Measurements from ENCODE around the gene TUT4. TPM values are rescaled to one million over a fixed set of nuclear protein-coding genes. Genes with fewer than 3 reads are reported as not detected.

TUT4 gene
- total RNA-seq, 1 donor from 2014 or later, result 158 TPM

- DNase-seq, result no peak
- ChIA-PET CTCF (interaction anchor here (0.6 to 1.4 kb wide), 2 partner anchors 78 to 154 kb away, joined by 3 to 4 read pairs; no protein-coding TSS in a partner anchor), POLR2A (interaction anchor here (0.9 to 5.3 kb wide), 5 partner anchors 10 to 104 kb away, joined by 3 to 71 read pairs (median 4); partner anchors contain the start of genes SHISAL2A and TUT4)
- ATAC-seq (ENCODE audit: low read depth), result peak; percentile 46
- H3K27ac Mint-ChIP-seq, result peak overlapping the region; percentile 80
- intact Hi-C loops (cut with micrococcal nuclease), result loop anchor here (1.0 to 5.0 kb wide), 3 partner anchors 19 to 146 kb away; no protein-coding TSS in a partner anchor
- peak overlapping the region; percentile 66 for H3K4me3 Mint-ChIP-seq
- no peak for TF ChIP-seq CTCF (IDR thresholded peaks at IDR 0.05)
- H3K4me1 Mint-ChIP-seq, result peaks cover 70% of the 10 kb centered on the region
- no peaks in the 10 kb centered on the region for H3K27me3 Mint-ChIP-seq
- H3K36me3 Mint-ChIP-seq (ENCODE audit: low read depth), result peaks cover 37% of the 10 kb centered on the region
- peaks cover 7% of the 10 kb centered on the region for H3K9me3 Mint-ChIP-seq
Measured at GRCh38 chr1:52532731-52533327, 20.1 kb downstream of the TUT4 start.

GRCh38 chr1:52532247-52532646, 20.6 kb downstream of the TUT4 start:
- CTCF ChIA-PET, result interaction anchor here (0.6 to 1.4 kb wide), 2 partner anchors 78 to 155 kb away, joined by 3 to 4 read pairs; no protein-coding TSS in a partner anchor
- Mint-ChIP-seq H3K27me3 (no peaks in the 10 kb centered on the region), H3K4me3 (peak overlapping the region; percentile 66), H3K36me3 (ENCODE audit: low read depth) (peaks cover 37% of the 10 kb centered on the region), H3K27ac (peak overlapping the region; percentile 80), H3K9me3 (peaks cover 7% of the 10 kb centered on the region), H3K4me1 (peaks cover 66% of the 10 kb centered on the region)
- DNase-seq (no peak), ATAC-seq (ENCODE audit: low read depth) (peak; percentile 8)
- POLR2A ChIA-PET, result interaction anchor here (0.6 to 5.3 kb wide), 7 partner anchors 11 to 307 kb away, joined by 3 to 71 read pairs (median 4); partner anchors contain the start of genes GPX7, SHISAL2A and TUT4
- TF ChIP-seq CTCF (IDR thresholded peaks at IDR 0.05), result no peak
- intact Hi-C loops (cut with micrococcal nuclease), result loop anchor here (1.0 to 5.0 kb wide), 3 partner anchors 20 to 147 kb away; no protein-coding TSS in a partner anchor

GRCh38 chr1:52531249-52531872, 21.5 kb downstream of the TUT4 start:
- ATAC-seq (ENCODE audit: low read depth) (no peak), DNase-seq (no peak)
- Mint-ChIP-seq H3K27me3 (no peaks in the 10 kb centered on the region), H3K9me3 (peaks cover 7% of the 10 kb centered on the region), H3K4me3 (peak overlapping the region; percentile 66), H3K27ac (peak overlapping the region; percentile 80), H3K4me1 (peaks cover 64% of the 10 kb centered on the region), H3K36me3 (ENCODE audit: low read depth) (peaks cover 39% of the 10 kb centered on the region)
- CTCF ChIA-PET, result no interaction called here
- POLR2A ChIA-PET, result interaction anchor here (0.6 to 5.3 kb wide), 4 partner anchors 22 to 308 kb away, joined by 3 to 71 read pairs (median 14); partner anchors contain the start of genes GPX7, SHISAL2A and TUT4
- intact Hi-C loops (cut with micrococcal nuclease), result loop anchor here (2.0 to 5.0 kb wide), 2 partner anchors 36 to 105 kb away; no protein-coding TSS in a partner anchor
- no peak for TF ChIP-seq CTCF (IDR thresholded peaks at IDR 0.05)

GRCh38 chr1:52530563-52531144, 22.2 kb downstream of the TUT4 start:
- no peaks in the 10 kb centered on the region for H3K27me3 Mint-ChIP-seq
- H3K9me3 Mint-ChIP-seq, result peaks cover 7% of the 10 kb centered on the region
- H3K4me1 Mint-ChIP-seq, result peaks cover 58% of the 10 kb centered on the region
- H3K27ac Mint-ChIP-seq, result peak overlapping the region; percentile 61
- no peak for DNase-seq
- intact Hi-C loops (cut with micrococcal nuclease), result loop anchor here (2.0 to 5.0 kb wide), 2 partner anchors 37 to 106 kb away; no protein-coding TSS in a partner anchor
- ChIA-PET CTCF (no interaction called here), POLR2A (interaction anchor here (0.7 to 5.3 kb wide), 7 partner anchors 19 to 155 kb away, joined by 3 to 71 read pairs (median 4); partner anchors contain the start of genes SHISAL2A and TUT4)
- TF ChIP-seq CTCF (IDR thresholded peaks at IDR 0.05), result no peak
- H3K36me3 Mint-ChIP-seq (ENCODE audit: low read depth), result peaks cover 39% of the 10 kb centered on the region
- ATAC-seq (ENCODE audit: low read depth), result no peak
- no peak overlapping the region for H3K4me3 Mint-ChIP-seq
